Glomerular visceral epithelial cell (primary cell): ENCODE data around the gene COG1.

Experiments
- DNase-seq: peaks from one replicate; pipeline ENCODE4 v3.0.0-alpha.2; 2016; ENCODE audit errors: extremely low spot score

COG1 gene

DNA sequence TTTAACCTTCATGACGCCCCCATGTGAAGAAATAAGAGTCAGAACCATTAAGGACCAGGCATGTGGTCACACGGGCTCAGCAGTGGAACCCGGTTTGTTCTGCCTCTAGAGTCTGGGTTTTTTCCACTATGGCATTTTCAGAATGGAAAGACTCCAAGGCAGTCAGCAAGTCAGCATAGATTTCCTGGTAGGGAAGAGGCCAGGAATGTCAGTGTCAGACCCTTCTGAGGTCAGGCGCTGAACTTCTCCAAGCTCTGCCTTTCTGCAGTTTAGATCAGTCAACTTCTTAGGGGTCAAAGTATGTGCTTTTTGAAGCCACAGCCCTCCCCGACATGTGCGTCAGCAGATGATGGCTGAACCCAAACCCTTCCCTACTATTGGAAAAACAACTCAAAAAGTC lies 24.2 kb upstream of the COG1 start:
- DNase-seq = no peak

DNA sequence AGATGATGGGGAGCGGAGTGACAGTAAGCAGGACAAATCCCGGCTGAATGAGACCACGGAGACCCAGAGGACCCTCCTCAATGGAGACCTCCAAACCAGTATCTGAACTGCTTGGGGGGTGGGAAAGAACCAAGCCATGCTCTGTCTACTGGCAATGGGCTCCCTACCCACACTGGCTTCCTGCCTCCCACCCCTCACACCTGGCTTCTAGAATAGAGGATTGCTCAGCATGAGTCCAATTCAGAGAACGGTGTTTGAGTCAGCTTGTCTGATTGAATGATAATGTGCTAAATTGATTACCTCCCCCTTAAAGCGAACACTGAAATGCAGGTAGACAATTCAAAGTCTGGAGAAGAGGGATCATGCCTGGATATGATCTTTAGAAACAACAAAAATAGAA lies 22.5 kb upstream of the COG1 start:
- no peak for DNase-seq

DNA sequence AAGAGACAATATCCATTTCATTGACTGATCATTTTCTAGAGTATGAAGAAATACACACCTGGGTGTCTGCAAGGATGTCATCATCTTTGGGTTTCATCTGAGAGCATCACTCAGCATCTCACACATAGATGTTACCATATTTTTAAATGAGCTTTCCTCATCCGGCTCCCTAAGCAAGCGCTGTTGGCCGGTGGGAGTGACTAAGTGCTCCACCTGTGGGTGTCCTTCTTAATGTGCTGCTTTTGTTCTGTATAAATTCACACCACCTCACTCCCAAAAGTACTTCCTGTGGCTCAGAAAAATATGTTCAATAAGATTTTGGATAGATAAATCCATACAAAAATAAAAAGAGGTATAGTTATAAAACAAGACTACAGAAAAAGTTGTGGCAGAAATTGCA lies 20.6 kb upstream of the COG1 start:
- DNase-seq = no peak

DNA sequence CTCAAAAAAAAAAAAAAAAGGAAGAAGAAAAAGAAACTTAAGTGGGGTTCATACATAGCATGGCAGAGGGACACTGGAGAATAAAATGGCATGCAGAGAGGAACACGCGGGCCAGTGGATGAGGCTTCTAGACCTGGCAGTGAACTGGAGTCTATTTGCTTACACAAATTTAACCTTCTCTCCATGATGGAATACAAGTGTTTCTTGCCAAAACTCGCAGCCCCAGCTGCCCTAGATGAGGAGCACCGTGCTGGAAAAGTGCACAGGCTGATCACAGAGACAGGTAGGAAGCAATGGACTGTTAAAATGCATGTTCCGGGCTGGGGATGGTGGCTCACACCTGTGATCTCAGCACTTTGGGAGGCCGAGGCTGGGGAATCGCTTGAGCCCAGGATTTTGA lies 18.7 kb upstream of the COG1 start:
- no peak for DNase-seq

DNA sequence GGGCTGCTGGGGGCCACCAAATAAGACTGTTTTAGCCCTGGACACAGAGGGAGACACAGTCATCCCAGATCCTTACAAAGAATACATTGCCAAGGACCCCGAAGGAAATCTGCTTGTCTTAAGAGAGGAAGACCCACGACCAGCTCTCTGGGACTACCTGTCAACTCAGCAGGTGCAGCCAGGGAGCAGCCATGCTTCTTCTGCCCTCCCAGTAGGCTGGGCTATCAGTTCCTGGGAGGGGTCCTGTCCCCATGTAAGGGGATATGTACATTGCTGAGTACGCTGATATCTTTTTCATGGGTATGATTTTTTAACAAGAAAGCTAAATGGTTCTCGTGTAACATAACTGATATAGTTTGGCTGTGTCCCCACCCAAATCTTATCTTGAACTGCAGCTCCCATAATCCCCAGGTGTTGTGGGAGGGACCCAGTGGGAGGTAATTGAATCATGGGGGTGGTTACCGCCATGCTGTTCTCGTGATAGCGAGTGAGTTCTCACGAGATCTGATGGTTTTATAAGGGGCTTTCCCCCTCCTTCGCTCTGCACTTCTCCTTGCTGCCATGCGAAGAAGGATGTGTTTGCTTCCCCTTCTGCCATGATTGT lies 16.8 kb upstream of the COG1 start:
- DNase-seq = no peak

- DNase-seq = no peak
Observed at GRCh38 chr17:73179387-73179786, 13.5 kb upstream of the COG1 start.

GRCh38 chr17:73179878-73180277 lies 13.0 kb upstream of the COG1 start:
- no peak for DNase-seq

- no peak for DNase-seq
Observed at GRCh38 chr17:73182616-73183310, 10.1 kb upstream of the COG1 start.

DNA sequence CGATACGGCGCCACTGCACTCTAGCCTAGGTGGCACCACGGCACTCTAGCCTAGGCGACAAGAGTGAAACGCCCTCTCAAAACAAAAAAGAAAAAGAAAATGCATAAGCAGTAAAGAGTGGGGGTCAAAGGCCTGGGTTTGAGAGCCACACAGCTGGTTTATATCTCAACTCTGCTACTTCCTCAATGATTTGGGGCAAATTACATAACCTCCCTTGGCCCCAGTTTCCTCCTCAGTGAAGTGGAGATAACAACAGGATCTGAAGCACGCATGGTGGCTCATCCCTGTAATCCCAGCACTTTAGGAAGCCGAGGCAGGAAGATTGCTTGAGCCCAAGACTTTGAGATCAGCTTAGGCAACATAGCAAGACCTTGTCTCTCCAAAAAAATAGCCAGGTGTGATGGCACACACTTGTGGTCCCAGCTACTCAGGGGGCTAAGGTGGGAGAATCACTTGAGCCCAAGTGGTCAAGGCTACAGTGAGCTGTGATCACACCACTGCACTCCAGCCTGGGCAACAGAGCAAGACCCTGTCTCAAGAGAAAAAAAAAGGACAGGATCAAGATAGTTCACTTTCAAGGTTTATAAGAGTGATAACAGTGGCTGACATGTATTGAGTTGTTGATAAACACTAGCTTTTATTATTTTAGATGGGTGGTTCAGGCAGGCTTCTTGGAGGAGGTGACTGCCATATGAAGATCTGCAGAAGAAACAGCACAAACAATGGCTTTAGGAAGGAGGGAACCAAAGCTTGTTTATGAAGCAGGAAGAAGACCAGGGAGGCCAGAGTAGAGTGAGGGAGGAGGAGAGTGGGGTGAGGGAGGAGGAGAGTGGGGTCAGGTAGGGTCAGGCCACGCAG lies 8.5 kb upstream of the COG1 start:
- no peak for DNase-seq

- no peak for DNase-seq
Observed at GRCh38 chr17:73186283-73187050, 6.4 kb upstream of the COG1 start.

GRCh38 chr17:73187203-73187769 lies 5.6 kb upstream of the COG1 start:
- DNase-seq = no peak

GRCh38 chr17:73188011-73188410 lies 4.8 kb upstream of the COG1 start:
- DNase-seq = no peak

DNA sequence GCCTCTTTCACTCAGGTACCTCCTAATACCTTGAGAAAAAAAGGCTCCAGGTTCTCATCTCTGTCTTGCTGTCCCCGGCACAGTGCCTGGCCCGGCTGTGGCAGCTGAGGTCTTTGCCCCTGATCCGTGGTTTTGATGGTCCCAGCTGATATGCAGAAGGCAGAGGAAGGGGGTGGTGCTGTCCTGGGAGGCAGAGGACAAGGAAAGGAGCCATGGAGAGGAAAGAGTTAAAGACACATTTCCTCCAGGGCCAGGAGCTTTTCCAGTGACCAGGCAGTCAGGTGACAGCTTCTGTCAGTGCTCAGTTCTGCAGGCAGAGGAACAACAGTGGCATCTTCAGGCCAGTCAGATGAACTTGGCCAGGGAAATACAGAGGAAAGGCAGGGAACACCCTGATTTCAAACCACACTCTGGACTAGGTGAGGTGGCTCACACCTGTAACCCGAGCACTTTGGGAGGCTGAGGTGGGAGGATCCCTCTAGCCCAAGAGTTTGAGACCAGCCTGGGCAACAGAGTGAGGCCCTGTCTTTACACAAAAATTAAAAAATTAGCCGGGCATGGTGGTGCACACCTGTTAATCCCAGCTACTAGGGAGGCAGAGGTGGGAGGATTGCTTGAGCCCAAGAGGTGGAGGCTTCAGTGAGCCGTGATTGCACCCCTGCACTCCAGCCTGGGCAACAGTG lies 3.3 kb upstream of the COG1 start:
- peak; percentile 60 for DNase-seq

DNA sequence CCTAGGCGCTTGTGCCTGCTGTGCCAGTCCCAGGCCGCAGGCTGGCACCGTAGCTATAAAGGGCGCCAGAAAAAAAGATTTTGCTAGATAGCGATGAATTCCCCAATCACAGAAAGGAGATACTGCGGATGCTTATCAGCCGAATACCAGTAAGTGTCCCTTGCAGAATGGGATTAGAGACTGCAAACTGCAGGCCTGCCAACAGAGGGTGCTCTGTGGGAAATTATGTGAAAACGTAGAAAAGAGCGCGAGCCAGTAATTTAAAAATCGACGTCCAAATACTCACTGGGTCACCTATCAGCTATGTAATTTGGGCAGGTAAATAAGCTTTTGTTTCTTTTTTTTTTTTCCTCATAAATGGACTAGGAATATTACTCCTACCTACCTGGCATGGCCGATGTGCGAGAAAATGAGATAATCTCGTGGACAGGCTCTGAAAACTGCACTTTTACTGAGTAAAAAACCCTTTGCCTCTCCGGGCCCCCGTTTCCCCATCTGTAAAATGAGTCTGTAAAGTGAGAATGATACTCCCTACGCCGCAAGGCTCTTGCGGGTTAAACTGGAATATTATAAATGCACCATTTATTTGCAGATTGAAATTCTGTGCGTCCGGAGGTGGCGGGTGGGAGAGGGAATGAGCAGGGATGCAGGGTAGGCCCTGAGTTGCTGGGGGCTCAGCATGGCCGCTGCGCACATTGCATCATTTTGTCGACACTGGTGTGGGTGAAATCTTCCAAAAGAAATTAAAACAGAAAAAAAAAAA lies 1.2 kb upstream of the COG1 start:
- peak; percentile 70 for DNase-seq

DNA sequence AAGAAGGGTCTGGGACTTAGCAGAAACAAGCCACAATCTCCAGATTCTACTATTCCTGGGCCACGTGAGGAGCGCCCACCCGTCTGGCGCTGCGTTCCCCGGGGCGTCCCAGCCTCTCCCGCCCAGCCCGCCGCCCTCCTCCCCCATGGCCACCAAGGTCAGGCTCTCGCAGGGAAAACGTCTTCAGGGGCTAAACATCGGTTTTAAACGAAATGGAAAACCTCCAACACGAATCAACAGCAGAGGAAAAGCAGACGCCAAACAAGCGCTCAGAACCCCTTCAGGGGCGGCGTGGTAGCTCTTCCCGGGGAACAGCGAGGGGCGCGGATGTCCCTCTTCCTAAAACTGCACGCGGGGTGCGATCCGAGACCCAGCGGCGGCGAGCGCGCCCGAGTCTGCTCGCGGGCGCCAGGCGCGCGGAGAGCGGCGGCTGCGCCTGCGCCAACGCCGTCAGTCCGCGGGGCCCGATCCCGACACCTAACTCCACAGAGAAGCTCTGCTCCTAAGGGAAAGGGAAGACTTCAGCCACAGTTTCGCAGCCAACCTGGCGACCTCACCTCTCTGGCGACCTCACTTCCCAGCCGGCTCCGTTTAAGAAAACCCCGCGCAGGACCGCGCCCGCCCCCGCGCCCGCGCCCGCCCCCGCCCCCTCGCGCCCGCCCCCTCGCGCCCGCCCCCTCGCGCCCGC lies 505 bp upstream of the COG1 start:
- DNase-seq = peak; percentile 83

GRCh38 chr17:73194514-73195222 lies 1.8 kb downstream of the COG1 start:
- DNase-seq = no peak

GRCh38 chr17:73196500-73196899 lies 3.6 kb downstream of the COG1 start:
- no peak for DNase-seq

GRCh38 chr17:73197161-73197560 lies 4.3 kb downstream of the COG1 start:
- DNase-seq = no peak
